Loucy (cell line): ENCODE data around the gene SH3PXD2A.

Experiments used
- H2AFZ ChIP-seq: fragments of 200-600 bp; sonication (generic); 2 replicates; pipeline ENCODE4 v1.6.0; 2016; ENCODE audit warnings: antibody characterized with exemption, mild to moderate bottlenecking, low read length, moderate library complexity
- H3F3A ChIP-seq: fragments of 200-600 bp; 2 replicates; pipeline ENCODE4 v1.6.0; 2016; ENCODE audit warnings: antibody characterized with exemption, low read depth, mild to moderate bottlenecking
- H3K27me3 ChIP-seq: fragments of 200-600 bp; sonication (generic); 2 replicates; pipeline ENCODE4 v1.6.1; 2014; ENCODE audit warnings: low read length, mild to moderate bottlenecking; ENCODE audit not compliant: insufficient read depth, poor library complexity, severe bottlenecking
- H3K36me3 ChIP-seq: fragments of 200-600 bp; sonication (generic); 2 replicates; pipeline ENCODE4 v1.6.1; 2016; ENCODE audit warnings: low read length; ENCODE audit not compliant: insufficient read depth
- H3K4me1 ChIP-seq: fragments of 200-600 bp; sonication (generic); 2 replicates; pipeline ENCODE4 v1.5.1; 2014; ENCODE audit warnings: low read length, mild to moderate bottlenecking; ENCODE audit not compliant: insufficient read depth, poor library complexity, severe bottlenecking
- H3K4me2 ChIP-seq: fragments of 200-600 bp; sonication (generic); 2 replicates; pipeline ENCODE4 v1.6.0; 2014; ENCODE audit warnings: antibody characterized with exemption, low read length, low read depth, mild to moderate bottlenecking; ENCODE audit not compliant: poor library complexity, severe bottlenecking
- H3K4me3 ChIP-seq: fragments of 200-600 bp; sonication (generic); 2 replicates; pipeline ENCODE4 v1.5.1; 2014; ENCODE audit warnings: low read length, mild to moderate bottlenecking, mixed read lengths; ENCODE audit not compliant: poor library complexity, severe bottlenecking
- H3K79me2 ChIP-seq: fragments of 200-600 bp; sonication (generic); 2 replicates; pipeline ENCODE4 v1.6.1; 2014; ENCODE audit warnings: low read length; ENCODE audit not compliant: insufficient read depth
- H3K9ac ChIP-seq: fragments of 200-600 bp; sonication (generic); 2 replicates; pipeline ENCODE4 v1.6.0; 2014; ENCODE audit warnings: mild to moderate bottlenecking, low read depth, low read length, moderate library complexity; ENCODE audit not compliant: poor library complexity, severe bottlenecking
- H3K9me2 ChIP-seq: fragments of 200-600 bp; sonication (generic); replicated peaks from 2 replicates; pipeline ENCODE4 v1.6.1; 2016; ENCODE audit warnings: low read depth, low read length, mixed read lengths
- H3K9me3 ChIP-seq: fragments of 200-600 bp; sonication (generic); 2 replicates; pipeline ENCODE4 v1.6.1; 2014; ENCODE audit warnings: mild to moderate bottlenecking, antibody characterized with exemption, low read length, low read depth; ENCODE audit not compliant: insufficient read depth
- H4K20me1 ChIP-seq: fragments of 200-600 bp; sonication (generic); 2 replicates; pipeline ENCODE4 v1.6.0; 2014; ENCODE audit warnings: antibody characterized with exemption, low read length, mild to moderate bottlenecking; ENCODE audit not compliant: insufficient read depth, poor library complexity, severe bottlenecking
- CTCF ChIP-seq: fragments of 200-600 bp; sonication (generic); conservative IDR thresholded peaks from 2 replicates; pipeline ENCODE4 v1.5.1; 2014; ENCODE audit warnings: mild to moderate bottlenecking, antibody characterized with exemption, low read length
- EZH2phosphoT487 ChIP-seq: fragments of 200-600 bp; IDR thresholded peaks from 2 replicates; pipeline ENCODE4 v1.6.1; 2018; ENCODE audit warnings: antibody characterized with exemption, mild to moderate bottlenecking, moderate library complexity, borderline replicate concordance

The SH3PXD2A gene

GRCh38 chr10:103575416-103576075, 279.8 kb downstream of the SH3PXD2A start:
- no peak overlapping the region for H3K4me2 ChIP-seq
- H3K4me1 ChIP-seq: no peaks in the 10 kb centered on the region
- TF ChIP-seq EZH2phosphoT487 (no peak), CTCF (no peak)
- no peaks in the 10 kb centered on the region for H4K20me1 ChIP-seq
- H3F3A ChIP-seq: no peaks in the 10 kb centered on the region
- H3K9me3 ChIP-seq: no peaks in the 10 kb centered on the region
- no peak overlapping the region for H3K9ac ChIP-seq
- no peaks in the 10 kb centered on the region for H3K79me2 ChIP-seq
- no peaks in the 10 kb centered on the region for H3K9me2 ChIP-seq
- H3K4me3 ChIP-seq: no peak overlapping the region
- no peaks in the 10 kb centered on the region for H3K36me3 ChIP-seq
- no peak overlapping the region for H2AFZ ChIP-seq
- no peaks in the 10 kb centered on the region for H3K27me3 ChIP-seq

- no peaks in the 10 kb centered on the region for H4K20me1 ChIP-seq
These were observed 281.0 kb downstream of the SH3PXD2A start for GRCh38 chr10:103574097-103575061.

GRCh38 chr10:103573205-103573487, 282.2 kb downstream of the SH3PXD2A start:
- TF ChIP-seq CTCF (no peak), EZH2phosphoT487 (no peak)
- Histone ChIP-seq H3K36me3 (no peaks in the 10 kb centered on the region), H3K79me2 (no peaks in the 10 kb centered on the region), H3K27me3 (no peaks in the 10 kb centered on the region), H3K4me2 (no peak overlapping the region), H3K4me1 (no peaks in the 10 kb centered on the region), H3K9me3 (no peaks in the 10 kb centered on the region), H4K20me1 (no peaks in the 10 kb centered on the region), H3K4me3 (no peak overlapping the region), H2AFZ (no peak overlapping the region), H3K9me2 (no peaks in the 10 kb centered on the region), H3K9ac (no peak overlapping the region), H3F3A (no peaks in the 10 kb centered on the region)

More at GRCh38 chr10:103574097-103575061, 281.0 kb downstream of the SH3PXD2A start:
- no peaks in the 10 kb centered on the region for H3K79me2 ChIP-seq
- TF ChIP-seq CTCF: no peak
- TF ChIP-seq EZH2phosphoT487: no peak
- no peak overlapping the region for H3K4me3 ChIP-seq
- H3K4me2 ChIP-seq: no peak overlapping the region
- H3K4me1 ChIP-seq: no peaks in the 10 kb centered on the region
- no peaks in the 10 kb centered on the region for H3K27me3 ChIP-seq
- H3F3A ChIP-seq: no peaks in the 10 kb centered on the region
- no peak overlapping the region for H2AFZ ChIP-seq
- no peaks in the 10 kb centered on the region for H3K36me3 ChIP-seq
- no peak overlapping the region for H3K9ac ChIP-seq
- no peaks in the 10 kb centered on the region for H3K9me2 ChIP-seq
- no peaks in the 10 kb centered on the region for H3K9me3 ChIP-seq
